Measurements from ENCODE around the gene SLC24A3. TPM values are rescaled to one million over a fixed set of nuclear protein-coding genes. Genes with fewer than 3 reads are reported as not detected.

The SLC24A3 gene
- polyA plus RNA-seq, 4 donors = 1.6 to 4.0 (median 3.8) TPM; not detected in 1

DNA sequence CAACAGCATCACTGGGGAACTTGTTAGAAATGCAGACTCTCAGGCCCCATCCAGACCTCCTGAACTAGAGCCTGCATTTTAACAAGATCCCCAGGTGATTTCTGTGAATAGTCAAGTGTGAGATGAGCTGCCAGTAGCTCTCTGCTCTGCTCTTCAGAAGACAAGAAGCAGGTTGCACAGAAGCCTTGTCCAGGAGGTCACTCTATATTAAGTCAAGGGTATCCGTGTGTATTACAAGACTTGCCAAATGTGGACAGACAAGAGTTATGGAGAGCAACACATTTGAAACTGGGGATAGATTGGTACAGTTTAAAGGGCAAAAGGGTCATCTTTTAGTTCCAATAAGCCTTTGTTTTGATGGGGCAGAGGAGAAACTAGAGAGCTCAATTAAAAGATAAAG lies 522.4 kb downstream of the SLC24A3 start:
- DNase-seq (no peak), FAIRE-seq (no peak)
- Histone ChIP-seq H3K4me3 (ENCODE audit: low read depth in 1 of 3, low read length in 3 of 3) (no peak overlapping the region), H3K36me3 (ENCODE audit: control insufficient read depth in 3 of 3, insufficient read depth in 2 of 3, low read depth in 1 of 3, low read length in 3 of 3) (no peaks in the 10 kb centered on the region), H3K9me3 (ENCODE audit: control insufficient read depth in 2 of 2, insufficient read depth in 1 of 2, low read depth in 1 of 2, low read length in 1 of 2) (no peaks in the 10 kb centered on the region), H3K27me3 (ENCODE audit: control insufficient read depth in 3 of 3, insufficient read depth in 3 of 3, low read length in 3 of 3) (no peaks in the 10 kb centered on the region), H3K4me1 (ENCODE audit: control insufficient read depth in 3 of 3, insufficient read depth in 2 of 3, low read depth in 1 of 3, low read length in 2 of 3) (peaks cover 0 to 6% (median 0%) of the 10 kb centered on the region in 3 donors), H3K27ac (ENCODE audit: low read depth in 1 of 3, low read length in 2 of 3) (peak overlapping the region in 1 of 3 donors; percentile 35)
- 87 to 97% (median 93%) methylated on average over 1 of the region's 1 CpG for WGBS, 3 donors

DNA sequence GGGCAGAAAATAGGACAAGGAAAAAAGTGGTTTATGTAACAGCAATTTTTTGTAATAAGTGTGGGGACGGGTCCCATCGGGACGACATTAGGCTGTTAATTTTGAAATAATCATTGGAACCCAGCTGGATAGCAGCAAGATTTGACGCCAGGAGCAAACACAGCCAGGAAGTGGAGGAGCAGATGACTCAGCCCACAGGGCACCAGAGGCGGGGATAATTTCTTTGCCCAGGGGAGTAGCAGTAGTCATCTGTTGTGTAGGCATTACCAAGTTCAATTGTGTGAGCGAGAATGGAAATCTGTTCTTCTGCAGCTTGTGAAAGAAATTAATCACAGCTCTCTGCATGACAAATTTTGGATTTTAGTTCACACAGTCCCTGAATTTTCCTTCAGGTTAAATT lies 523.0 kb downstream of the SLC24A3 start:
- FAIRE-seq = no peak
- peak overlapping the region in 1 of 3 donors; percentile 35 for H3K27ac ChIP-seq (ENCODE audit: low read depth in 1 of 3, low read length in 2 of 3)
- H3K27me3 ChIP-seq (ENCODE audit: control insufficient read depth in 3 of 3, insufficient read depth in 3 of 3, low read length in 3 of 3) = no peaks in the 10 kb centered on the region
- no peaks in the 10 kb centered on the region for H3K36me3 ChIP-seq (ENCODE audit: control insufficient read depth in 3 of 3, insufficient read depth in 2 of 3, low read depth in 1 of 3, low read length in 3 of 3)
- no peak overlapping the region for H3K4me3 ChIP-seq (ENCODE audit: low read depth in 1 of 3, low read length in 3 of 3)
- 5 to 17% (median 17%) methylated on average over 6 of the region's 6 CpGs for WGBS, 3 donors
- peak; percentile 65 to 85 for DNase-seq
- no peaks in the 10 kb centered on the region for H3K9me3 ChIP-seq (ENCODE audit: control insufficient read depth in 2 of 2, insufficient read depth in 1 of 2, low read depth in 1 of 2, low read length in 1 of 2)
- H3K4me1 ChIP-seq (ENCODE audit: control insufficient read depth in 3 of 3, insufficient read depth in 2 of 3, low read depth in 1 of 3, low read length in 2 of 3) = peaks cover 0 to 6% (median 0%) of the 10 kb centered on the region in 3 donors

DNA sequence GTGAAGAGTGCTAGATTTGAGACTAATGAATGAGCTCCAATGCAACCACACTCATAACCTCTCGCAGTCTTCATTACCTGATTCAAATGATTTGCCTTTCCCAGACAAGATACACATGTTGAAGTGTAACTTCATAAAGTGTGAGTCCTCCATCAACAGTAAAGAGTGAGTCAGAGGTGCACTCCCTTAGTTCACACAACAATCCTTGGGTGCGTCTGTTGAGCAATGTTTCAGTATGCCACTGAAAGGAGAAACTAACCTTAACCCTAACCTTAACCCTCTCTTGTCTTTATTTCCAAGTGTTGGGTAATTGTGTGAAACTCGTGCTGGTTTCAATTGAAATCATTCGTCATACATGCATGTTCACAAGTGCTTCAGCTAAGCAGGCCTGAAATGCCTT lies 524.6 kb downstream of the SLC24A3 start:
- no peaks in the 10 kb centered on the region for H3K9me3 ChIP-seq (ENCODE audit: control insufficient read depth in 2 of 2, insufficient read depth in 1 of 2, low read depth in 1 of 2, low read length in 1 of 2)
- H3K36me3 ChIP-seq (ENCODE audit: control insufficient read depth in 3 of 3, insufficient read depth in 2 of 3, low read depth in 1 of 3, low read length in 3 of 3) = no peaks in the 10 kb centered on the region
- DNase-seq = peak; percentile 79 to 87
- peaks cover 0 to 6% (median 0%) of the 10 kb centered on the region in 3 donors for H3K4me1 ChIP-seq (ENCODE audit: control insufficient read depth in 3 of 3, insufficient read depth in 2 of 3, low read depth in 1 of 3, low read length in 2 of 3)
- H3K27ac ChIP-seq (ENCODE audit: low read depth in 1 of 3, low read length in 2 of 3) = peak overlapping the region in 1 of 3 donors; percentile 63
- H3K4me3 ChIP-seq (ENCODE audit: low read depth in 1 of 3, low read length in 3 of 3) = no peak overlapping the region
- H3K27me3 ChIP-seq (ENCODE audit: control insufficient read depth in 3 of 3, insufficient read depth in 3 of 3, low read length in 3 of 3) = no peaks in the 10 kb centered on the region
- FAIRE-seq = no peak
- WGBS, 3 donors = 32 to 51% (median 49%) methylated on average over 4 of the region's 4 CpGs

DNA sequence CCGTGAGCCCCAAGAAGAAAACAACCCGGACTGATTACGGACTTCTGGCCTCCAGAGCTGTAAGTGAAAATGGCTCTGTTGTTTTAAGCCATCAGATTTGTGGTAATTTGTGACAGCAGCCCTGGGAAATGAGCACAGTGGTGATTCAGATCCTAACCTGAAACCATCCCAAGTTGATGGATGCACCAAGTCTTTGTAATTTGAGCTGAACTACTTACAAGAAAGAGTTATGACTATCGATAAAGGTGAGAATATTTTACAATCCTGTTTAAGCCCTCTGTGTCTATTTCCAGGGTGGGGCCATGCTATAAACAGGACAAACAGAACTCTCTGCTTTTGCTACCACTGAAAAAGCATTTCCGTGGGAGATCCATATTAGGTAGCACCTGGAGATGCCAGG lies 526.5 kb downstream of the SLC24A3 start:
- Histone ChIP-seq H3K4me1 (ENCODE audit: control insufficient read depth in 3 of 3, insufficient read depth in 2 of 3, low read depth in 1 of 3, low read length in 2 of 3) (peaks cover 0 to 6% (median 0%) of the 10 kb centered on the region in 3 donors), H3K27me3 (ENCODE audit: control insufficient read depth in 3 of 3, insufficient read depth in 3 of 3, low read length in 3 of 3) (no peaks in the 10 kb centered on the region), H3K4me3 (ENCODE audit: low read depth in 1 of 3, low read length in 3 of 3) (no peak overlapping the region), H3K27ac (ENCODE audit: low read depth in 1 of 3, low read length in 2 of 3) (no peak overlapping the region), H3K9me3 (ENCODE audit: control insufficient read depth in 2 of 2, insufficient read depth in 1 of 2, low read depth in 1 of 2, low read length in 1 of 2) (no peaks in the 10 kb centered on the region), H3K36me3 (ENCODE audit: control insufficient read depth in 3 of 3, insufficient read depth in 2 of 3, low read depth in 1 of 3, low read length in 3 of 3) (no peaks in the 10 kb centered on the region)
- 84 to 95% (median 89%) methylated on average over 5 of the region's 5 CpGs for WGBS, 3 donors
- DNase-seq (no peak), FAIRE-seq (no peak)

DNA sequence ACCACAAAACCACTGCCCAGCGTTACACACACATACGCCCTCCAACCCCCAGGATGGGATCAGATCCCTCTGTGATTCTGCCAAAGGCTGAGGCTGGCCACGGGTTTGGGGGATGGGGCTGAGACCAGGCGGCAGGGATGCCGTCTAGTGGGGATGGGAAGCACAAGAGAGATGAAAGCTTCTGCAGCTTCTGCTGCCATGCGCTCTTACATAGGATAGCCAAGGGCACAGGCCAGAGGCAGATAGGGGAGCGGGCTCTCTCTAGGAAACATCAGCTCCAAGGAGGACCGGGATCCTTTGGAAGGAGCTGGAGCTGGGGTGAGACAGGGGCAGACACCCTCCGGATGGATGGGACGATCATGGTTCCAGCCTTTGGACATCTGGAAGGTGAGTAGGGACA lies 526.9 kb downstream of the SLC24A3 start:
- no peaks in the 10 kb centered on the region for H3K27me3 ChIP-seq (ENCODE audit: control insufficient read depth in 3 of 3, insufficient read depth in 3 of 3, low read length in 3 of 3)
- peaks cover 0 to 6% (median 0%) of the 10 kb centered on the region in 3 donors for H3K4me1 ChIP-seq (ENCODE audit: control insufficient read depth in 3 of 3, insufficient read depth in 2 of 3, low read depth in 1 of 3, low read length in 2 of 3)
- H3K27ac ChIP-seq (ENCODE audit: low read depth in 1 of 3, low read length in 2 of 3) = no peak overlapping the region
- WGBS, 3 donors = 91 to 95% (median 95%) methylated on average over 10 of the region's 10 CpGs
- no peak overlapping the region for H3K4me3 ChIP-seq (ENCODE audit: low read depth in 1 of 3, low read length in 3 of 3)
- H3K36me3 ChIP-seq (ENCODE audit: control insufficient read depth in 3 of 3, insufficient read depth in 2 of 3, low read depth in 1 of 3, low read length in 3 of 3) = no peaks in the 10 kb centered on the region
- H3K9me3 ChIP-seq (ENCODE audit: control insufficient read depth in 2 of 2, insufficient read depth in 1 of 2, low read depth in 1 of 2, low read length in 1 of 2) = no peaks in the 10 kb centered on the region
- DNase-seq (no peak), FAIRE-seq (no peak)

DNA sequence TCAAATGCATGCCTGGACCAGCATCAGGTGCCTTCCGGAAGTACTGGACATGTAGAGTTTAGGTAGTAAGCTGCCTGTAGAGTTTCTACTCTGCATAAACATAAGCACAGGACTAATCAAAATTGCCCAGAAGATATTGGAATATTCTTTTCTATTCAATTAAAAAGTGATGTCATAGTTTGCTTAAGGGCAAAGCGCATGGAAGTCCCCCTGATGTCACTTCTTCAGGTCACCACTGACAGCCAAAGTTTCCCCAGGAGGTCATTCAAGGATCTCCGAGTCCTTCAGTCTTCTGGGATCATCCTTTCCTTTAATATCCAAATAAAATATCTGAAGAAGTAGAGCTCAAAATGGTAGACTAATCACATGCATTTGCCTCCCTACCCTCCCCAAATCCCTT lies 528.1 kb downstream of the SLC24A3 start:
- no peak for DNase-seq
- no peak for FAIRE-seq
- Histone ChIP-seq H3K27me3 (ENCODE audit: control insufficient read depth in 3 of 3, insufficient read depth in 3 of 3, low read length in 3 of 3) (no peaks in the 10 kb centered on the region), H3K4me1 (ENCODE audit: control insufficient read depth in 3 of 3, insufficient read depth in 2 of 3, low read depth in 1 of 3, low read length in 2 of 3) (peaks cover 0 to 4% (median 0%) of the 10 kb centered on the region in 3 donors), H3K27ac (ENCODE audit: low read depth in 1 of 3, low read length in 2 of 3) (no peak overlapping the region), H3K9me3 (ENCODE audit: control insufficient read depth in 2 of 2, insufficient read depth in 1 of 2, low read depth in 1 of 2, low read length in 1 of 2) (peaks cover 0 to under 1% of the 10 kb centered on the region in 2 donors), H3K36me3 (ENCODE audit: control insufficient read depth in 3 of 3, insufficient read depth in 2 of 3, low read depth in 1 of 3, low read length in 3 of 3) (no peaks in the 10 kb centered on the region), H3K4me3 (ENCODE audit: low read depth in 1 of 3, low read length in 3 of 3) (no peak overlapping the region)
- WGBS, 3 donors = 85 to 91% (median 86%) methylated on average over 3 of the region's 3 CpGs

DNA sequence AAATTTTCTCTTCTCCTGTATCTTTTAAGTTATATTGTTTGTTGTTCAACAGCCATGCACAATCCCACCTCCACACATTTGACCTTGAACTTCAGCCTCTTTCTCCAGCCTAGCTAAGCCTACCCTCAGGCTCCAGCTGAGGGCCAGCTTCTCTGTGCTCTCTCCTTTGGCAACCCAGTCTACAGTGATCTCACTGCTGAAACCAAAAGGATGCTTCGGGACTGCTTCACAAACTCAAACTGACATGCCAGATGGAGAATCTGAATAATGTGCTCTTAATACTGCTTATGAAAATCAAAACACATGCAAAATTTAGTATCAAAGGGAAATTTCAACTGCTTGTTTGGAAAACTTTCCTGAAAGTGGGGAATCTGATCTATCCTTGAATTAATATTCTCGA lies 529.5 kb downstream of the SLC24A3 start:
- H3K27me3 ChIP-seq (ENCODE audit: control insufficient read depth in 3 of 3, insufficient read depth in 3 of 3, low read length in 3 of 3) = no peaks in the 10 kb centered on the region
- H3K4me1 ChIP-seq (ENCODE audit: control insufficient read depth in 3 of 3, insufficient read depth in 2 of 3, low read depth in 1 of 3, low read length in 2 of 3) = peaks cover 0 to 4% (median 0%) of the 10 kb centered on the region in 3 donors
- DNase-seq (no peak), FAIRE-seq (no peak)
- H3K36me3 ChIP-seq (ENCODE audit: control insufficient read depth in 3 of 3, insufficient read depth in 2 of 3, low read depth in 1 of 3, low read length in 3 of 3) = no peaks in the 10 kb centered on the region
- H3K27ac ChIP-seq (ENCODE audit: low read depth in 1 of 3, low read length in 2 of 3) = no peak overlapping the region
- 69 to 95% (median 91%) methylated on average over 2 of the region's 2 CpGs for WGBS, 3 donors
- H3K4me3 ChIP-seq (ENCODE audit: low read depth in 1 of 3, low read length in 3 of 3) = no peak overlapping the region
- peaks cover 0 to 3% of the 10 kb centered on the region in 2 donors for H3K9me3 ChIP-seq (ENCODE audit: control insufficient read depth in 2 of 2, insufficient read depth in 1 of 2, low read depth in 1 of 2, low read length in 1 of 2)

DNA sequence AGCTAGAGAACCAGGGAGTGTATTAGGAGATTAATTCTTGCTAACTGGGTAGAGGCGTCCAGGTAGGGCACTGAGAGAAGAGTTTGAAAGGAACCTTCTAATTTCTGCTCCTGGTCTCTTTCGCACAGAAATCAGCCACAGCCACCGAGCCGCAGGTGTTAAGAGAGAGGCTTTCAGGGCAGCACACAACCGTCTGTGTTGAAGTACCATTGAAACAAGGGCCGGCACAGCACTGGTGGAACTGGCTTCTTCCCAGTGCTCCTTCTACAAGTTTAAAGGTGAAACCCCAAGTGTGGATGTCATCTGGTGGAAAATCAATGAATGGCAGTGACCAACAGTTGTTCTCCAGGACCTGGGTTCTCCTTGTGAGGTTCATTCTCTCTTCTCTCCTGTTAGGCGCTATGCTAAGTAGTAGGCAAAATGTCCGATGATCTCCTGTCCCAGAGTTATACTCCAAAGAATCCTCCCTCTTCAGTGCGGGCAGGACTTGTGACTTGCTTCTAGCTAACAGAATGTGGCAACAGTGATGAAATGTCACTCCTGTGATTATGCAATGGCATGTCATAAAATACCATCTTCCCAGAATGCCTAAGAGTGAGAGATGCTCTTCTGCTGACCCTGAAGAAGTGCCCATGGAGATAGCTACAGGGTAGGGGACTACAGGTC lies 530.7 kb downstream of the SLC24A3 start:
- DNase-seq = peak in 1 of 2 donors; percentile 60
- Histone ChIP-seq H3K4me1 (ENCODE audit: control insufficient read depth in 3 of 3, insufficient read depth in 2 of 3, low read depth in 1 of 3, low read length in 2 of 3) (no peaks in the 10 kb centered on the region), H3K27ac (ENCODE audit: low read depth in 1 of 3, low read length in 2 of 3) (no peak overlapping the region), H3K36me3 (ENCODE audit: control insufficient read depth in 3 of 3, insufficient read depth in 2 of 3, low read depth in 1 of 3, low read length in 3 of 3) (no peaks in the 10 kb centered on the region), H3K4me3 (ENCODE audit: low read depth in 1 of 3, low read length in 3 of 3) (no peak overlapping the region), H3K9me3 (ENCODE audit: control insufficient read depth in 2 of 2, insufficient read depth in 1 of 2, low read depth in 1 of 2, low read length in 1 of 2) (peaks cover 0 to 3% of the 10 kb centered on the region in 2 donors), H3K27me3 (ENCODE audit: control insufficient read depth in 3 of 3, insufficient read depth in 3 of 3, low read length in 3 of 3) (no peaks in the 10 kb centered on the region)
- WGBS, 3 donors = 82 to 93% (median 87%) methylated on average over 9 of the region's 9 CpGs
- FAIRE-seq = no peak

DNA sequence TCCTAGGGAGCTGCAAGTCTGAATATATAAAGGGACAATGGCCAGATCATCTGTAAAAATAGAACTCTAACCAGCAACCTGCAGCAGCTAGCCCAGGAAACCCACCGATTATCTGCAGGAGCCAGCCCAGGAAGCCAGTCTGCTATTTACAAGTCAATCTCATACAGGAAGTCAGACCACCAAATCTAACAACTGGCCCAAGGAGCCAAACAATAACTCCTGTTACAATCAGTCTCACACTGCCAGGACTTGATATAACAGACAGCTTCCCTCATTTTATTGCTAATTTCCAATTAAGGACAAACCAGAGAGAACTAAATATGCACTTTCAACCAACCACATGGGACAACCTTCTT lies 531.2 kb downstream of the SLC24A3 start:
- Histone ChIP-seq H3K4me3 (ENCODE audit: low read depth in 1 of 3, low read length in 3 of 3) (no peak overlapping the region), H3K36me3 (ENCODE audit: control insufficient read depth in 3 of 3, insufficient read depth in 2 of 3, low read depth in 1 of 3, low read length in 3 of 3) (no peaks in the 10 kb centered on the region), H3K9me3 (ENCODE audit: control insufficient read depth in 2 of 2, insufficient read depth in 1 of 2, low read depth in 1 of 2, low read length in 1 of 2) (peaks cover 0 to 3% of the 10 kb centered on the region in 2 donors), H3K4me1 (ENCODE audit: control insufficient read depth in 3 of 3, insufficient read depth in 2 of 3, low read depth in 1 of 3, low read length in 2 of 3) (no peaks in the 10 kb centered on the region), H3K27ac (ENCODE audit: low read depth in 1 of 3, low read length in 2 of 3) (no peak overlapping the region), H3K27me3 (ENCODE audit: control insufficient read depth in 3 of 3, insufficient read depth in 3 of 3, low read length in 3 of 3) (no peaks in the 10 kb centered on the region)
- no peak for FAIRE-seq
- WGBS, 3 donors = 31 to 91% (median 50%) methylated on average over 1 of the region's 1 CpG
- DNase-seq = no peak
